GM18498 (cell line): Measurements from ENCODE around the gene ABHD11.
"Not testable (repeated sequence)": the region's sequence is repeated elsewhere in the genome, so short reads cannot be mapped to it uniquely, and the experiment has no call there.

Source experiments
- ATAC-seq: cut with Tn5 transposase; IDR thresholded peaks from one replicate; pipeline ENCODE4 v1.9.1; 2021; ENCODE audit warnings: mild to moderate bottlenecking, moderate library complexity; ENCODE audit not compliant: unreplicated experiment

Gene ABHD11

DNA sequence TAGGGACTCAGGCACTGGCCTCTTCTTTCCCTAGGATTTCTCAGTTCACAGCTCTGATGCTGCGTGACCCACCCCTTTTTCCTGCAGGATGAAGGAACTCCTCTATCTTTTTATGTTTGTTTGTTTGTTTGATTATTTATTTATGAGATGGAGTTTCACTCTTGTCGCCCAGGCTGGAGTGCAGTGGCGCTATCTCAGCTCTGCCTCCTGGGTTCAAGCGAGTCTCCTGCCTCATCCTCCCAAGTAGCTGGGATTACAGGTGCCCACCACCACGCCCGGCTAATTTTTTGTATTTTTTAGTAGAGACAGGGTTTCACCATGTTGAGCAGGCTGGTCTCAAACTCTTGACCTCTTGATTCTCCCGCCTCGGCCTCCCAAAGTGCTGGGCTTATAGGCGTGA, 18.2 kb downstream of the ABHD11 start:
- not testable (repeated sequence) for ATAC-seq

DNA sequence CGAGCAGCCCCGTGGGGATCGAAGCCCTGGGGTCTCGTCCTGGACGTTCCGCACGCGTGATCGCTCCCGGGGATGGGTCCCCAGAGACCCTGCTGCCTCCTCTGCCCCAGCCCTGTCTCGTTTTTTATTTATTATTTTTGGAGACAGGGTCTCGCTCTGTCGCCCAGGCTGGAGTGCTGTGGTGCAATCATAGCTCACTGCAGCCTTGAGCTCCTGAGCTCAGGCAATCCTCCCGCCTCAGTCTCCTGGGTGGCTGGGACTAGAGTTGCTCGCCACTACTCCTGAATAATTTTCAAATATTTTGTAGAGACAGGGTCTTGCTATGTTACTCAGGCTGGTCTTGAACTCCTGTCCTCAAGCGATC, 18.8 kb downstream of the ABHD11 start:
- no peak for ATAC-seq

GRCh38 chr7:73718905-73719805, 19.4 kb downstream of the ABHD11 start, which contains the start of gene STX1A:
Gene STX1A (minus strand): TSS chr7:73719669. CDS start chr7:73719631, 38 bp downstream.
- peak; percentile 70 for ATAC-seq

GRCh38 chr7:73718438-73718881, 20.1 kb downstream of the ABHD11 start:
- no peak for ATAC-seq

- ATAC-seq = no peak
Observed at GRCh38 chr7:73717991-73718405, 20.6 kb downstream of the ABHD11 start.

- no peak for ATAC-seq
Observed at GRCh38 chr7:73717025-73717807, 21.4 kb downstream of the ABHD11 start.

- ATAC-seq = no peak
Observed at GRCh38 chr7:73716318-73716890, 22.2 kb downstream of the ABHD11 start.

- ATAC-seq = no peak
Observed at GRCh38 chr7:73715648-73716317, 22.8 kb downstream of the ABHD11 start.

- ATAC-seq = not testable (repeated sequence)
Observed at GRCh38 chr7:73713319-73713718, 25.3 kb downstream of the ABHD11 start.

- ATAC-seq = no peak
Observed at GRCh38 chr7:73712773-73713172, 25.8 kb downstream of the ABHD11 start.

DNA sequence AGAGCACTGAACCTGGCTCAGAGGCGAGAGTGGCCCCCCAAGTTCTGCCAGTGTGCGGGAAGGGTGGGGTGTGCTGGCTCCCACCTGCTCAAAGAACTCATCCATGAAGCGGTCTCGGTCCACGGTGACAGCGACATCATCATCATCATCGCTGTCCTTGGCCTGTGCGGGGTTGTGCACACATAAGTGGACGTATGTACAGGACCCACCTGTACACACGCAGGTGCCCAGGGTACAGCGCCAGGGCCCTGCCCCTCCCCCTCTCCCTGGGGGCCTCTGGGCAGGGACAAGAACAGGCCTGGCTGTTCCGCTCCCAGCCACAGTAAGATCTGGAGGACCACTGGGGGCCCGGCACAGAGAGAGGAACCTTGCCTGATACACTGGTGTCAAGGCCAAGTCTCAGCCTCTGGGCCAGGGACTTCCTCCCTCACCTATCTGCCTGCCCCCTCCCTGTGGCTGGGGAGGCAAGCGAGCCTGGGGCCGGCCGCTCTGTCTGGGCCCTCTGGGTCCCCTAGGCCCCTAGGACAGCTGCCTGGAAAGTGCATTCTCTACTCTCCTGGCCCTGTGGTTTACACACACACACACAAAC, 29.5 kb downstream of the ABHD11 start:
- ATAC-seq = no peak

DNA sequence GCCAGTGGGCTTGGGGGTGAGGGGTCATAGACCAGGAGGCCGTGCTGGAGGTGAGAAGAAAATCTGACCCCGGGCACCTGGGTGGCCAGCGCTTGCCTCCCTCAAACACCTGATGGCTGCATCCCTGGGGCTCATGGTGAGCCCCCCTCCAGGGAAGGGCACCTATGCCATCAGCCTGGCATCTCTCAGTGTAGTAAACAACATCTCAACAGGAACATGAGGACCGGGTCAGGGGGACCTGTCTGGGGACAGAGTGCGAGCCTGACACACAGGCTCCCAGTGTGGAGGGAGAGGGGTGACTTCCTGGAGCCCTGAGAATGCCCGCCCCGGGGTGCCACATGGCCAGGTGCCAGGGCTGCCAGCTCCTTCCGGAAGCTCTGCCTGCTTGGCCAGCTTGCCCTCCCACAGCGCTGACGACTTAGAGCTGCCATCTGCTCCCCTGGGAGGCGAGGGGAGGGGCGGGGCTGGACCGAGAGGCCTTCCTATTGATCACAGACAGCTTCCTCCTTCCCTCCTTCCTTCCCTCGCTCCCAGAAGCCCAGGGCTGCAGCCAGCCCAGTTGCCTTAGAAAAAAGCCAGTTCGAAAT, 31.5 kb downstream of the ABHD11 start:
- ATAC-seq = no peak

GRCh38 chr7:73706126-73707044, 32.2 kb downstream of the ABHD11 start:
- no peak for ATAC-seq

- ATAC-seq = no peak
Observed at GRCh38 chr7:73705551-73705920, 33.1 kb downstream of the ABHD11 start.

- no peak for ATAC-seq
Observed at GRCh38 chr7:73704640-73705550, 33.7 kb downstream of the ABHD11 start.

DNA sequence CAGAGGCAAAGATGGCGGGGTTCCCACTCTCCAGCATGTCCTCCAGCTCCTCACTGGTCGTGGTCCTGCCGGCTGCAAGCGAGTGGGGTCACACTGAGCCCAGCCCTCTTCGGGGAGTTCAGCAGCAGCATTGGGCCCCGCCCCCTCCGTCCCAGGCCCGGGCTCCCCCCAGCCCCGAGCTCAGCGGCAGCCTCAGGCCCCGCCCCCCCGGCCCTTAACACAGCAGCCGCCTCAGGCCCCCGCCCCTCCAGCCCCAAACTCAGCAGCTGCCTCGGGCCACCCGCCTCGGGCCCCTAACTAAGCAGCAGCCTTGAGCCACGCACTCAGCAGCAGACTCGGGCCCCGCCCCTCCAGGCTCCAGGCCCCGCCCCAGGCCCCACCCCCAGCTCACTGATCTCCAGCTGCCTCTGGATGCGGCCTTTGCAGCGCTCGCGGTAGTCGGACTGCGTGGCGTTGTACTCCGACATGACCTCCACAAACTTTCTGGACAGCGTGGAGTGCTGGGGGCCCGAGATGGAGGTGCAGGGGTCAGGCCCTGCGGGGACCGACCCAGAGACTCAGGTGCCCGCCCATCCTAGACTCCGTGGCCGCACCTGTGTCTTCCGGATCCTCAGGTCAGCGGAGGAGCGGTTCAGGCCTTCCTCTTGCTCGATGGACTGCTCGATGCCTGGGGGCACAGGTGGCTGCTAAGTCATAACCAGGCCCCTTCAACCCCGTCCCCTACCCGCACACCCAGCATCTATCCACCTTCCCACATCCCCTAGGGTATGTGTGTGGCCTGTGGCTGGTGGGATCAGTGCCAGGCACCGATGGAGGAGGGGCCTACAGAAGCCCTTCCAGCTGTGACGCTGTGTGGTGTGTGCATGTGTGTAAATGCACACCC, 34.6 kb downstream of the ABHD11 start:
- no peak for ATAC-seq

DNA sequence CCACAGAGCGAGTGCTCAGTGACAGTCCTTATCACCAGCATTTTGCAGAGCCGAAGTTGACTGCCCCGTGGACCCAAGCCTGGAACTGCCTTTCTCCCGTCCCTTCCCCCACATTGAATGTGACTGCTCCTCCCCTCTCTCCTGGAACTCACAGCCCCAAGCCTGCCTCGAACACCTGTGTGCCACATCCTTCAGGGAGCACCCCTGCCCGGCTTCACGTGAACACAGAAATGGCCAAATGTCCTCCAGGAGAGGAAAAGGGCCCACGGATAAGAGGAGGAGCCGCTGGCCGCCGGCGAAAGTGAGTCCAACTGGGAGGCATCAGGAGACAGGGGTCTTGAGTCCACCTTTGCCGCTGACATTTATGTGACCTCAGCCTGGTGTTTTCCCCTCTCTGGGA, 35.4 kb downstream of the ABHD11 start:
- no peak for ATAC-seq
